SH-SY5Y (cell line): ENCODE data around the gene ZC3H6.

ENCODE experiments used
- GATA2 ChIP-seq: IDR thresholded peaks from 2 replicates; pipeline ENCODE4 v1.6.1; 2011; ENCODE audit warnings: mild to moderate bottlenecking, low read depth, low read length
- GATA3 ChIP-seq: IDR thresholded peaks from 2 replicates; pipeline ENCODE4 v1.6.1; 2011; ENCODE audit warnings: low read depth, mild to moderate bottlenecking, low read length, moderate library complexity

GRCh38 chr2:112317303-112318158 lies 42.1 kb downstream of the ZC3H6 start:
- no peak for TF ChIP-seq GATA2
- no peak for TF ChIP-seq GATA3
